Measurements from ENCODE around the gene UMOD.

UMOD gene

GRCh38 chr16:20307791-20308190 lies 44.7 kb downstream of the UMOD start:
- H3K4me3 ChIP-seq (ENCODE audit: low read depth, low read length), result no peak overlapping the region
- DNase-seq (ENCODE audit: low read depth), result no peak
- TF ChIP-seq CTCF (IDR thresholded peaks at IDR 0.05; ENCODE audit: control insufficient read depth, extremely low read depth, insufficient read depth), result no peak

DNA sequence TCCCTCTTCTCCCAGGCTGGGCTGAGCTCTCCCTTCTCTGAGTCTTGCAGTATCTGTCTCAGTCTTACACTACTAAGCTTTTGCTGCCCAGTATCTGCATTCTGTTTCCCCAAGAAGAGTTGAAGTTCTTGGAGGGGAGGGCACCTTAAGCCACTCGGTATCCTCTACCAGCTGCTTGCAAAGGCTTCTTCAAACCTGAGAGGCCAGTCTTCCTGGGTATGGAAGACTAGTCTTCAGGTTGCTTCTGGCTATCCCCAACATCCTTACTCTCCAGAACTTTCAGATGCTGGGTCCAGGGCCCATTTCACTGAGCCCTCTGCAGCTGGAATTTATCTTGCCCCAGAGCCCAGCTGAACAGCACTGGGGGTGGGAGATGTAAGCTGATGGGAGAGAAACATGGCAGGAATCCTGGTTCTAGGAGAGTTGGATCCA lies 45.3 kb downstream of the UMOD start:
- H3K4me3 ChIP-seq (ENCODE audit: low read depth, low read length), result no peak overlapping the region
- no peak for TF ChIP-seq CTCF (IDR thresholded peaks at IDR 0.05; ENCODE audit: control insufficient read depth, extremely low read depth, insufficient read depth)
- no peak for DNase-seq (ENCODE audit: low read depth)

- no peak for DNase-seq (ENCODE audit: low read depth)
- no peak overlapping the region for H3K4me3 ChIP-seq (ENCODE audit: low read depth, low read length)
- TF ChIP-seq CTCF (IDR thresholded peaks at IDR 0.05; ENCODE audit: control insufficient read depth, extremely low read depth, insufficient read depth), result no peak
These were observed 46.1 kb downstream of the UMOD start for GRCh38 chr16:20306401-20306800.

GRCh38 chr16:20303012-20303411 lies 49.5 kb downstream of the UMOD start:
- H3K4me3 ChIP-seq (ENCODE audit: low read depth, low read length), result no peak overlapping the region
- no peak for TF ChIP-seq CTCF (IDR thresholded peaks at IDR 0.05; ENCODE audit: control insufficient read depth, extremely low read depth, insufficient read depth)
- no peak for DNase-seq (ENCODE audit: low read depth)

DNA sequence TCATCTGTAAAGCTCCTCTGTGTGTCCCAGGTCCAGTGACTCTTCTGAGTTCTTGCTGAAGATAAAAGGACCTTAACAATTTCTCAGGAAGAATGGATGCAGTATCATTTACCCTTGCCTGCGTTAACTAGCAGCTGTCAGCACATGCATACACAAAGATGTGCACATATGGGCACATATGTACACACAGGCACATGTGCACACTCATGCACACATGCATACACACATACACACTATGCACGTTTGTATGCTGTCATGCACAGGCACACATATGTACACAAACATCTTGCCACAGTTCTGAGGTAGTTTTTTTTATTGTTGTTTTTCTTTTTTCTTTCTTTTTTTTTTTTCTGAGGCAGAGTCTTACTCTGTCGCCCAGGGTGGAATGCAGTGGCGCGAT lies 50.1 kb downstream of the UMOD start:
- H3K4me3 ChIP-seq (ENCODE audit: low read depth, low read length), result no peak overlapping the region
- no peak for TF ChIP-seq CTCF (IDR thresholded peaks at IDR 0.05; ENCODE audit: control insufficient read depth, extremely low read depth, insufficient read depth)
- DNase-seq (ENCODE audit: low read depth), result no peak

GRCh38 chr16:20301840-20302239 lies 50.7 kb downstream of the UMOD start:
- no peak overlapping the region for H3K4me3 ChIP-seq (ENCODE audit: low read depth, low read length)
- DNase-seq (ENCODE audit: low read depth), result no peak
- TF ChIP-seq CTCF (IDR thresholded peaks at IDR 0.05; ENCODE audit: control insufficient read depth, extremely low read depth, insufficient read depth), result no peak

GRCh38 chr16:20300312-20301097 lies 52.0 kb downstream of the UMOD start:
- DNase-seq (ENCODE audit: low read depth), result peak; percentile 22
- TF ChIP-seq CTCF (IDR thresholded peaks at IDR 0.05; ENCODE audit: control insufficient read depth, extremely low read depth, insufficient read depth), result peak; percentile 94
- H3K4me3 ChIP-seq (ENCODE audit: low read depth, low read length), result no peak overlapping the region

Data from LNCaP clone FGC (cell line).